Forelimb muscle (tissue), 1 donor: ENCODE results near the gene ABCC8. TPM values are rescaled to one million over a fixed set of nuclear protein-coding genes. Genes with fewer than 3 reads are reported as not detected.

ENCODE experiments used
- DNase-seq: peaks from one replicate; pipeline ENCODE4 v3.0.0-alpha.2; 2013; ENCODE audit warnings: low read depth
- polyA plus RNA-seq: library from polyadenylated mRNA; unstranded; fragments of 120-200 nt; gene quantifications from one replicate; pipeline ENCODE4 v1.2.1, GENCODE V29; 2013; ENCODE audit not compliant: insufficient read length

Gene ABCC8
- polyA plus RNA-seq, 1 donor, result 1.8 TPM

GRCh38 chr11:17352950-17353820, 123.5 kb downstream of the ABCC8 start:
- DNase-seq, result no peak

GRCh38 chr11:17351510-17352176, 125.0 kb downstream of the ABCC8 start, which contains the start of gene NCR3LG1:
NCR3LG1 (plus strand) TSS chr11:17351800; CDS start chr11:17351970, 170 bp downstream.
- no peak for DNase-seq

- no peak for DNase-seq
These were observed 125.5 kb downstream of the ABCC8 start for GRCh38 chr11:17351172-17351509.

GRCh38 chr11:17350455-17351171, 126.0 kb downstream of the ABCC8 start:
- no peak for DNase-seq

GRCh38 chr11:17347676-17348075, 129.0 kb downstream of the ABCC8 start:
- no peak for DNase-seq

- DNase-seq, result no peak
These were observed 132.7 kb downstream of the ABCC8 start for GRCh38 chr11:17343907-17344306.

- DNase-seq, result no peak
These were observed 133.4 kb downstream of the ABCC8 start for GRCh38 chr11:17343257-17343656.

Other genes starting within 250 kb of the ABCC8 start
- gene NUCB2, start 200.1 kb downstream of the ABCC8 start, polyA plus RNA-seq, result 41.3 TPM
- gene NCR3LG1, start 125.0 kb downstream of the ABCC8 start, polyA plus RNA-seq, result 0.29 TPM
- gene KCNJ11, start 88.2 kb downstream of the ABCC8 start, polyA plus RNA-seq, result 19.3 TPM
- 0.85 TPM for gene USH1C, start 67.6 kb upstream of the ABCC8 start, polyA plus RNA-seq
- 0.04 TPM for gene OTOG, start 70.4 kb upstream of the ABCC8 start, polyA plus RNA-seq
- 71.6 TPM for gene MYOD1, start 242.7 kb upstream of the ABCC8 start, polyA plus RNA-seq